Type B pancreatic cell (in vitro differentiated cells): ENCODE data around the gene ACBD3. TPM values are rescaled to one million over a fixed set of nuclear protein-coding genes. Genes with fewer than 3 reads are reported as not detected.
"Not testable (repeated sequence)": the region's sequence is repeated elsewhere in the genome, so short reads cannot be mapped to it uniquely, and the experiment has no call there.

Source experiments
- DNase-seq: peaks from one replicate; pipeline ENCODE4 v3.0.0; 2021; ENCODE audit warnings: mixed read lengths; ENCODE audit not compliant: unreplicated experiment; ENCODE audit errors: extremely low spot score
- H3K27ac Mint-ChIP-seq: 2 replicates; pipeline ENCODE4 v1.8.0; 2021; ENCODE audit warnings: mild to moderate bottlenecking, mixed read lengths
- H3K27me3 Mint-ChIP-seq: 2 replicates; pipeline ENCODE4 v1.8.0; 2021; ENCODE audit warnings: mixed read lengths
- H3K36me3 Mint-ChIP-seq: 2 replicates; pipeline ENCODE4 v1.8.0; 2021; ENCODE audit warnings: mixed read lengths
- H3K4me1 Mint-ChIP-seq: one replicate; pipeline ENCODE4 v1.8.0; 2021; ENCODE audit warnings: mixed read lengths; ENCODE audit not compliant: unreplicated experiment
- H3K4me3 Mint-ChIP-seq: 2 replicates; pipeline ENCODE4 v1.8.0; 2021; ENCODE audit warnings: mild to moderate bottlenecking, mixed read lengths
- H3K9me3 Mint-ChIP-seq: 2 replicates; pipeline ENCODE4 v1.8.0; 2021; ENCODE audit warnings: mixed read lengths
- total RNA-seq: library from RNA; stranded (reverse); gene quantifications from 2 replicates; pipeline ENCODE4 v1.2.1, GENCODE V29; 2021; ENCODE audit warnings: low replicate concordance
- TF ChIP-seq, protein P1 (sequence below): fragments of 200-600 bp; sonication (generic); conservative IDR thresholded peaks from 2 replicates; pipeline ENCODE4 v1.5.0; 2021; ENCODE audit warnings: antibody characterized with exemption, mild to moderate bottlenecking

The ACBD3 gene
- total RNA-seq, 1 donor from 2014 or later = 37.4 TPM

DNA sequence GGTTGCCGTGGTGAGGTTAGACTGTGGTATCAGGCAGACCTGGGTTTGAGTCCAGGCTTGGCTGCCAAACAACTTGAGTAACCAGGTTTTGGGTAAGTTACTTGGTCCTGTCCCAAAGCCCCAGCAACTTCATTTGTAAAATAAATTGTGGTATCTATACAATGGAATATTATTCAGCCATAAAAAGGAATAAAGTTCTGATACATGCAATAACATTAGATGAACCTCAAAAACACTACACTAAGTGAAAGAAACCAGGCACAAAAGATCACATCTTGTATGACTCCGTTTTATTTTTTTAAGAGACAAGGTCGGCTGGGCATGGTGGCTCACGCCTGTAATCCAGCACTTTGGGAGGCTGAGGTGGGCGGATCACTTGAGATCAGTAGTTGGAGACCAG, 20.5 kb upstream of the ACBD3 start:
- no peaks in the 10 kb centered on the region for H3K9me3 Mint-ChIP-seq
- H3K27ac Mint-ChIP-seq = no peak overlapping the region
- H3K4me3 Mint-ChIP-seq = no peak overlapping the region
- H3K36me3 Mint-ChIP-seq = no peaks in the 10 kb centered on the region
- H3K4me1 Mint-ChIP-seq = peaks cover 6% of the 10 kb centered on the region
- DNase-seq = no peak
- TF ChIP-seq, protein P1, sequence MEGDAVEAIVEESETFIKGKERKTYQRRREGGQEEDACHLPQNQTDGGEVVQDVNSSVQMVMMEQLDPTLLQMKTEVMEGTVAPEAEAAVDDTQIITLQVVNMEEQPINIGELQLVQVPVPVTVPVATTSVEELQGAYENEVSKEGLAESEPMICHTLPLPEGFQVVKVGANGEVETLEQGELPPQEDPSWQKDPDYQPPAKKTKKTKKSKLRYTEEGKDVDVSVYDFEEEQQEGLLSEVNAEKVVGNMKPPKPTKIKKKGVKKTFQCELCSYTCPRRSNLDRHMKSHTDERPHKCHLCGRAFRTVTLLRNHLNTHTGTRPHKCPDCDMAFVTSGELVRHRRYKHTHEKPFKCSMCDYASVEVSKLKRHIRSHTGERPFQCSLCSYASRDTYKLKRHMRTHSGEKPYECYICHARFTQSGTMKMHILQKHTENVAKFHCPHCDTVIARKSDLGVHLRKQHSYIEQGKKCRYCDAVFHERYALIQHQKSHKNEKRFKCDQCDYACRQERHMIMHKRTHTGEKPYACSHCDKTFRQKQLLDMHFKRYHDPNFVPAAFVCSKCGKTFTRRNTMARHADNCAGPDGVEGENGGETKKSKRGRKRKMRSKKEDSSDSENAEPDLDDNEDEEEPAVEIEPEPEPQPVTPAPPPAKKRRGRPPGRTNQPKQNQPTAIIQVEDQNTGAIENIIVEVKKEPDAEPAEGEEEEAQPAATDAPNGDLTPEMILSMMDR = no peak
- no peaks in the 10 kb centered on the region for H3K27me3 Mint-ChIP-seq

DNA sequence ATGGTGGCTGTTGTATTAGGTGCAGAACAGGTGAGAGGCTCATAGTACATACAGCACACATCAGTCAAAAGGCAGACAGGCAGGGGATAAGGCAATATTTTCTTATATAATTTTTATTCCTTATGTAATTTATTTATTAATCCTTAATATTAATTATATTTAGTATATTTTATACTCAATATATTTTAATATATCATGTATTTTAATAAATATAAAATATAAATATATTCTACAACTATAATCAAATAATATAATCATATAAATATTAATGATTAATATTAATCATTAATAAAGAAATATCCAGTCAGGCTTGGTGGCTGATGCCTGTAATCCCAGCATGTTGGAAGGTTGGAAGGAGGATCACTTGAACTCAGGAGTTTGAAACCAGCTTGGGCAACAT, 17.7 kb upstream of the ACBD3 start:
- DNase-seq = no peak
- Mint-ChIP-seq H3K27me3 (no peaks in the 10 kb centered on the region), H3K4me3 (no peak overlapping the region), H3K9me3 (no peaks in the 10 kb centered on the region), H3K4me1 (no peaks in the 10 kb centered on the region), H3K36me3 (no peaks in the 10 kb centered on the region), H3K27ac (no peak overlapping the region)
- TF ChIP-seq, protein P1 = no peak

DNA sequence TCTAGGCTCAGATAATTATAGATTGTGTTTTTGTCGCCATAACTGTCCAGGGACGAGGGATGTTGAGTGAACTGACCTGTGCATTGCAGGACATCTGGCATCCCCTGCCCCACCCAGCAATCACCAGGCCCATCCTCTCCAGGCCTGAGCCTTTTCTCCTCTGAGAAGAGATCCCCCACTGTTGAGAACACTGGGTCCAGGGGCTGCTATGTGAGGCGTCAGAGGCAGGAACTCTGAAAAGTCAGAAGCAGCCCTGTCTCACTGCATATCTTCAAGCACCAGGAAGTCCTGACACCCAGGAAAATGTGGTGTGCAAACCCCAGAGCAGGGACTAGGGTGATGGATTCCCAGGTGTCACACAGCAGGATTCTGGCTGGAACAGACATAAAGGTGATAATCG, 17.1 kb upstream of the ACBD3 start:
- no peak overlapping the region for H3K27ac Mint-ChIP-seq
- H3K36me3 Mint-ChIP-seq = no peaks in the 10 kb centered on the region
- no peaks in the 10 kb centered on the region for H3K9me3 Mint-ChIP-seq
- no peaks in the 10 kb centered on the region for H3K4me1 Mint-ChIP-seq
- no peak overlapping the region for H3K4me3 Mint-ChIP-seq
- no peaks in the 10 kb centered on the region for H3K27me3 Mint-ChIP-seq
- TF ChIP-seq, protein P1 = no peak
- no peak for DNase-seq

DNA sequence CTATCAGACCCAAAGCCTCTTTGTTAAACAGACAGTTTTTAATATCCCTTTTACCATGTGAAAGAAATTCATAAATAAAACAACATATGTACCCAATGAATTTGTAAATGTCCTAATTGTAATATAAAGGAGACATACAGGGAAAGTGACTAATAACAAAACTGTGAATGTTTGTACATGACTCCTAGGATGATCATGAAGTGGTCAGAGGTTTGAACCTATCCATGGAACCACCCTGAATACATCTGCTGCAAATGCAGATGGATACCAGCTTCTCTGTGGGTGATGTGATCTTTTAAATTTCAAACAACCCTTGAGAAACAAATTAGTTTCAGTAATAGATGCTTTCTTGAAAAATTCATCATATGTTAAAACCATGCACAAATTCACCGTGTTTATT, 16.7 kb upstream of the ACBD3 start:
- Mint-ChIP-seq H3K27ac (no peak overlapping the region), H3K9me3 (no peaks in the 10 kb centered on the region), H3K4me3 (no peak overlapping the region), H3K36me3 (no peaks in the 10 kb centered on the region), H3K4me1 (no peaks in the 10 kb centered on the region), H3K27me3 (no peaks in the 10 kb centered on the region)
- no peak for DNase-seq
- TF ChIP-seq, protein P1 = no peak

DNA sequence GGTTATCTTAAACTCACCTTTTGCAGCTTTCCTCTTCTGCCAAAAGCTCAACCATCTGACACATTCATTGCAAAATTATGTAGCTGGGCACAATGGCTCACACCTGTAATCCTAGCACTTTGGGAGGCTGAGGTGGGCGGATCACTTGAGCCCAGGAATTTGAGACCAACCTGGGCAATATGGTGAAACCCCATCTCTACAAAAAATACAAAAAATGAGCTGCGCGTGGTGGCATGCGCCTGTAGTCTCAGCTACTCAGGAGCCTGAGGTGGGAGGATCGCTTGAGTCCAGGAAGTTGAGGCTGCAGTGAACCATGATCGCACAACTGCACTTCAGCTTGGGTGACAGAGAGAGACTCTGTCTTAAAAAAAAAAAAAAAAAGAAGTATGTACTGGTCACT, 16.1 kb upstream of the ACBD3 start:
- H3K27me3 Mint-ChIP-seq, DNase-seq, H3K9me3 Mint-ChIP-seq, H3K36me3 Mint-ChIP-seq, H3K27ac Mint-ChIP-seq, H3K4me3 Mint-ChIP-seq, H3K4me1 Mint-ChIP-seq: not testable (repeated sequence)

DNA sequence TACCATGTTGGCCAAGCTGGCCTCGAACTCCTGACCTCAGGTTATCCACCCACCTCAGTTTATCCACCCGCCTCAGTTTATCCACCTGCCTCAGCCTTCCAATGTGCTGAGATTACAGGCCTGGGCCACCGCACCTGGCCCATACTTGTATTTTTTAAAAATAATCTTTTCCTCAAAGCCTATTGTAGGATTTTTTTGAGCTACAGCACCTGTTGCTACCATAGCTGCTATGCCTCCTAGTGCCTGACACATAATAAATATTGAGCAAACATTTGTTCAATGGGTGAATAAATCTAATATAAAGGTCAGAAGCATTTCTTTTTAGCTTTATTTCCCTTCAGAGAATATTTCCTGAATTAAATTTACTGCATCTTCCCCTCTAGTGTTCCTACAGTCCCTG, 15.7 kb upstream of the ACBD3 start:
- Mint-ChIP-seq H3K9me3 (no peaks in the 10 kb centered on the region), H3K4me3 (no peak overlapping the region), H3K27me3 (no peaks in the 10 kb centered on the region), H3K4me1 (no peaks in the 10 kb centered on the region), H3K27ac (no peak overlapping the region), H3K36me3 (no peaks in the 10 kb centered on the region)
- no peak for DNase-seq
- TF ChIP-seq, protein P1 = no peak
